IPS DF 4.7 (cell line): ENCODE results near the gene NCKAP5.

Source experiments
- DNase-seq: peaks from one replicate; pipeline ENCODE4 v3.0.0-alpha.2; 2013; ENCODE audit warnings: low spot score; ENCODE audit errors: extremely low read depth

Gene NCKAP5

DNA sequence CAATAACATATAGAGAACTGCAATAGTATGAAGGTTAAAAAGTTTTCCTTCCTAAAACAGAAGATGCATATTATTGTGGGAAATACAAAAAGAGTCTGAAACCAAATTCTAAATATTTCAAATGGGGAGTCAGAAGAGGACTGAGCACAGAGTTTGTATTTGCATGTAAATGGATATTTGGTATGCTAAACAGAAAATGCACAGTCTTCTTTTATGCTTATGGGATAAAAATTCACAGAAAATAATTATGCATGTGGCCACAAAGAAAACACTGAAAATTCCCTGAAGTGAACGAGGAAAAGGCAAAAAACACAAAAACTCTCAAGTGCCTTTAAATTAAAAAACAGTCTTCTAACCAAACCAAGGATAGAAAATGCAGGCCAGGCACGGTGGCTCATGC lies 142.7 kb downstream of the NCKAP5 start:
- no peak for DNase-seq

DNA sequence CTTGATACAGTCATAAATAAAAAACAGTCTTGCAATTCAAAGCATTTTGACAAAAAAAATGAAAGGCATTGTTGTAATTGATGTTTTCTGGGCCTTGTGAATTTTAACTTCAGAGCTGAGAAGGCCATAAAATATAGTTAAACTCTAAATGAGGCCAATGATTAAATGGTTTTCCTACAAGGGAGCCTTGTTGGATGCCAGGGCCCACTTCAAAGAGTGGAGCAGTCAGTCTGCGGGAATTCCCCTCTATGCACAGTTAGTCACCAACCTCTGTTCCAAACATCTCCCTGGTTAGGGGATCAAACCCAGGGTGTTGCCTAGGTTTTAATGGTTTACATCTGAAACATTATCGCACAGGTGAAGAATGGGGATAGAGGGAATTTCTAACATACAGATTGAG lies 143.4 kb downstream of the NCKAP5 start:
- DNase-seq, result no peak

DNA sequence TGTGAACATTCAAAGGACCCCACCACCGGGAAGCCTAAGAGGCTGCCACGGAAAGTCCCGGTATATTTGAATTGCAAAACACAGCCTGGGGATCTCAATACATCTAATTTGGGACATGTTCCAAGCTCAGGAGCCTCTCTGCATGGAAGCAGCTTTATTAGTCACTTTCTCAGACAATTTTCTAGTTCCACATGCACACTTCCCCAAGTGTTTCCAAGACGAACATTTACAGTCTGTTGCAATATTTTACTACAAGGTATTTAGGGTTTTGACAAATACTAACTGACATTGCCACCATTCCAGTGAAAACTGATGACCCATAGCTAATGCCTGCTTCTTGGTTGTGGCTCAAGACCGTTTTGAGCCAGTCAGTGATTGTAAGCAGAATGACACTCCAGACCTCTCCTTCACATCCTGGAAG lies 145.3 kb downstream of the NCKAP5 start:
- no peak for DNase-seq

DNA sequence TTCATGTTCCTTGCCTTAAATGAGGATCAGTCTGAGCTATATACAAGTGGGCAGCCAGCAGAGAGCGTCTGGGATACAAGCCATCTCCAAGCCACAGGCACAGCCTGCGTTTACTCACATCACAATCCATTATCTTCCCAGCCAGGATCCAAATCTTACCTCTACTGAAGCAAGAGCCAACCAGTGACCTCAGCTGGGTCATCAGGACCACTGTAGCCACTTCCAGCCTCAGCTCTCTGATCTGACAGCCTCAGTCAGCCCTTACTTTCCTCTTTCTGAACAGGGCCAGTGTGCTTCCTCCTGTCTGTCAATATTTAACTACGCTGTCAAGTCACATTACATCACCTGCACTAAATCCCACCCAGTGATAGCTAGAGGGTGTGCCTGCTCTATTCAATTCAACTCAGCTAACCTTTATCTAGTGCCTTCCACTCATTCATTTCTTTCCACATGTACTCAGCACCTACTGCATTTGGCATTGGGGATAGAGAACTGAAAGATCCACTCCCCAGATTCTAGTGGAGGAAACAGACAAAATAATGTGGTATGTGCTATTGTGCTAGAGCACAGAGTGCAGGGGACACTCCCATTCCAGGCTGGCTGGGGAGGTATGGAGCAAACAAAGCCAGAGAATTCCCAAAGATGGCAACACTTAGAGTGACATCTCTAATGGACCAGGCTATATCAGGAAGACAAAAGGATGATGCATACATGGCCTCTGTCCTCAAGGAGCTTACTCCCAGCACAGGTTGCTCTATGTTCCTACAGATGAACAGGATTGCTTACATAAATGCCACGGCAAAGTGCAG lies 146.5 kb downstream of the NCKAP5 start:
- no peak for DNase-seq

DNA sequence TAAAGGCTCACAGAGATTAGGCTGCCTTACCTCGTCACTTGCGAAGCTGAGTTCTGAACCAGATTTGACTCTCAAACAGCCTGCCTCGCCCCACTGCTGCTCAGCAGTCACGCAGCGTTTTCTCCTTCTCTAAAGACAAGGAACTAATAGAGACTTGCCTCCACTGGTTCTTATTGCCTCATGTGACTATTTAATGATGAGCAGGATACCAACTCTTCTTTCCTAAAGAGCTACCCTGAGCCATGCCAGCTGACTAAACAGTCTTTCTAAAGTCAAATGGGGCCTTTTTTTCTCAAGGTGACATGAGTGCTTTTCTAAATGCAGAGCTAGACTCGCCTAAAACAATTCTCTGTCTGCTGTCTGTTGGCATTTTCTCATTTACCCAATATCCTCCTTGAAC lies 147.5 kb downstream of the NCKAP5 start:
- DNase-seq, result no peak

DNA sequence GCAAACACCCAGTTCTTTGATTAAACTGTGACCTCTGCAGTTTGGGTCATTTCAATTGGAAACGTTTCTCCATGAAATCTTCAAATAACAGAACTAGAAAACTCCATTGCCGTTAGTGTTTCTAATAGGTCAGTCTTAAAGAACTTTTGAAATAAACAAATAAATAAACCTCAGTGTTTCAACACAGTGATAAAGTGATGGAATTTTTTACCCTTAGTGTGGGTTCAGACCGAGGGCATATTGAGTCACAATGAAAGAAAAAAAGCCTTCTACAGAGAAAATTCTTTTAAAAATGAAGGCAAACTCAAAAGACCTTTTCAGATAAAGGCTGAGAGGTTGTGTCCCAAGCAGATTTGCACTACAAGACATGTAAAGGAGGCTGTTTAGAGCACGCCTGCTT lies 149.6 kb downstream of the NCKAP5 start:
- DNase-seq, result no peak

DNA sequence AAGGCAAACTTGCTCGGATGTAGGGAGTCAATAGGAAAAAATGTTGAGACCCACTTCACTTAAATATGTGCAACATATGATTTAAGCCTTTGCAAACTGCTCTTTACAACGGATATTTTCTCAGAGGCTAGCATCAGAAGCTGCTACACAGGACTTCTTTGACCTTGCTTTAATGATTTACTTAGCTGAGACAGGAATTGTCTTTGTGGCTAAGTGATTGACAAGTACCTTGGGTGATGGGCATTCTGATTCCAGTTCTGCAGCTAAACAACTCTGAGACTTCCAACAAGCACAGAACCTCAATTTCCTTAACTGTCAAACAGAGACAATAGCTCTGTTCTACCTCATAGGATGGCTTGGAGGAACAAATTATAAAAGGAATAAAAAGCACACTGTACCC lies 150.2 kb downstream of the NCKAP5 start:
- DNase-seq, result no peak

DNA sequence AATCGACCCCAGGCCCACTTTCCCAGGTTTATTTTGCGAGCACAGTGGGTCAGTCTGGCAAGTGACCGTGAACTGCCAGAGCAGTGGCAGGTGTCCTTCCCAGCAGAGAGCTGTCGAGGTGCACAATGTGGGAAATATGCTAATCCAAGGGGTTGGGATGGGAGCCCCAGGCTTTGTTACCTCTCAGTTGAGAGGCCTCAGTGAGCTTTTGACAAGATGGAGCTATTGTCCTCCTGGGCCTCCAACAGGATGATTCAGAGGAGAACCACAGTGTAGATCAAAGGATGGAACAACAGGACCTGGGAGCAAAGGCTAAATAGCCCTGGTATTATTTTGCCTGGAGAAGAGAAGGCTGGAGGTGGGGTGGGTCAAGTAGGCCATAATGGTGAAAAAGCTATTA lies 150.8 kb downstream of the NCKAP5 start:
- DNase-seq, result no peak

DNA sequence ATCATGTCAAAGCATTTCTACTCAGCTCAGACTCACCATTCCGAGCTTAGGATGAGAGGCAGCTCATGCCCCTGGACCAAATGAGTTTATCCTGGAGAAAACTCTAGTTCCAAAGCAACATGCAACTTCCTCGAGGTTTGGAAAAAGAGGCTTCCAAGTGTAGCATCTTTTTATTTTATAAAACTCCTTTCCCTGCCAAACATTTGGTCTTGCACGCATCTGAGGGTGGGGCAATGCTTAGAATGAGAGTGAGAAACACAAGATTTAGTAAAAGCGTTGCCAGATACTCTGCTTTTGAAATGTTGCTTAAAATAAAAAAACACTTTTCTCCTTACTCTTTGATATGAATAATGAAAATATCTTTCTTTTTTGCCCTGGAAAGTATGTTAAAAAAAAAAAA lies 151.5 kb downstream of the NCKAP5 start:
- DNase-seq, result no peak

DNA sequence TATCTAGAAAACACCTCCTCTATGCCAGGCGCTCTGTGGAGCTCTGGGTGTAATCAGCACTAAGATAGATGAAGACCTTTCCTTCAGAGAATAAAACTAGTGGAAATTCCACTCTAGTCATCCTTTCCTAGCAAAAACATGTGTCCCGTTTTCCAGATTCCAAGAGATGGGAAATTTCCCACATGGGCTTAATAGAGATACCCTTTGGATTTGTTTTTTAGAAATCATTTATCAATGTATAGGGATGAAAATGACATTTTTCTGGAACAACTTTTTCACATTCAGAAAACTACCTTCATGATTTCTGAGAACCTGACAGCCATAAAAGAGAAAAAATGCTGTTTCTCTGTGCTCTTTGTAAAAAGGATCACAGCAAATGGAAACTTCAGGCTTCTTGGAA lies 152.1 kb downstream of the NCKAP5 start:
- DNase-seq, result no peak

DNA sequence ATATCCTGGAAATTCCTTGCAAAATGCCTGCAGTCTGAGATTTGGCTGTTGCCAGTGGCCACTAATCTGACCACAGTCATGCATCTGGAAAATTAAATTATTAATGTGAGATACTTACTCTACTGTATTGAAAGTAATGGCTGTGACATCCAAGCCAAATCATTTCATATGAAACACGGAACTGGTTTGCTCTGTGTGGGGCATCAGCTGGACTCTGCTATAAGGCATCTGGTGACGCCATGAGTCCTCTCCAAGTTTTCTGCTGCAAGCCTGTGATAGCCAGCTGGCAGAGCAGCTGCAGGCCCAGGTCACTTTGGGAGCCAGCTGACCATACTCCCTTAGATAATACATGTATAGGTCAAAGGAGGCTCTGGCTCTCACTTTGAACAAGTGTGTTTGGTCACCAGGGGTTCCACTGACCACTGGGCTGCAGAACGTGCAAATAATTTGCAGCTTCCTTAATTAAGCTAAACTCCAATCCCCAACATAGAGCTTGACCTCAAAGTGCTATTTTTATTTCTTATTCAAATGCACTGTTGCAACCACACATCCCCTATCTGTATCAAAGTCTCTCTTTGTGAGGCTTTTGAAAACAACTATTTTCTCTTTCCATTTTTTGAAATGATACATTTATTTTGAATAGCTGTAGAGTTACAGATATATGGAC lies 152.9 kb downstream of the NCKAP5 start:
- no peak for DNase-seq

DNA sequence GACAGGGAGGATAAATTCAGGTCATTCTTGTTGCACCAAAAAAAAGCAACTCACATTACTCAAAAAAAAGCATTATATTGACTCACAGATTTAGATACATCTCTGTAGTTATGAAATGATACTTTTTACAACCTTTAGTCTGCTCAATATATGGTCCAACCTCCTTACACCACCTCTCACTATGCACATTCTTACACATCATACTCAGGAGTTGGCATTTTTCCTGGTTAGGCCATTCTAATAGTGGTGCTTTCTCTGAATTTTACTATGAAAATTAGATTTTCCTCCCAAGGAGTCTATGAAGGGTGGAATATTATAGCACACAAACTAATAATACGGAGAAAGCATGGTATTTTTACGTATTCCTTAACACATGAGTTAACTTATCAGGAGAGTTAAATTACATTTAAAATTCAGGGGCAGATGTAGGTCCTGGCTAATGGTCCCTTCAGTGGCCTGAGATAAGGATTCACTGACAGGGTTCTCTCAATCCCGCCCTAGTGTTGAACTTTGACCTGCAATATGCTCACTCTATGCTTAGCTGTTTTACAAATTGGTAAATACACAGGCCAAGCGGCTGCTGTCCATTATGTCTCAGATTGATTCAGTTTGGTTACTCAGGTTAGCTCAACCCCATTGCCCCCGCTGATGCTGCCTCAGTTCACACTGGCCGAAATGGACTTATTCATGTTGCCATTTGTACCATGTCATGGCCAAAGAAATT lies 153.6 kb downstream of the NCKAP5 start:
- DNase-seq, result no peak

DNA sequence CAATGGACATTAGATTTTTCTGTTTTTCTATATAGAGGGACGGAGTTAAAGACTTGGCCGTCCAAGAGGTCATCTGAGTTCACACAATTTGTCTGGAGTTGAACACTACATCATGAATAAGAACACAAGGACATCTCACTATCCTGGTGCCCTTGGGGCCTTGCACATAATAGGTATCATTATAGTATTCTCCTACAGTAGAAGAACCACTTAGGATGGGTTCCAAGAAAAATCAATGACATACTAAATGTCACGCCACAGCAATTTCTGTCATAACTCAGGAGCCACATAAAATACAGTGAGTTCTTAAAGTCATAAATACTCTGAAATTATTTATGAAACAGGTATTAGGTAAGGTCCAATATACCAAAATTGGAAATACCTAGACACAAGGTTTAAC lies 154.4 kb downstream of the NCKAP5 start:
- no peak for DNase-seq

DNA sequence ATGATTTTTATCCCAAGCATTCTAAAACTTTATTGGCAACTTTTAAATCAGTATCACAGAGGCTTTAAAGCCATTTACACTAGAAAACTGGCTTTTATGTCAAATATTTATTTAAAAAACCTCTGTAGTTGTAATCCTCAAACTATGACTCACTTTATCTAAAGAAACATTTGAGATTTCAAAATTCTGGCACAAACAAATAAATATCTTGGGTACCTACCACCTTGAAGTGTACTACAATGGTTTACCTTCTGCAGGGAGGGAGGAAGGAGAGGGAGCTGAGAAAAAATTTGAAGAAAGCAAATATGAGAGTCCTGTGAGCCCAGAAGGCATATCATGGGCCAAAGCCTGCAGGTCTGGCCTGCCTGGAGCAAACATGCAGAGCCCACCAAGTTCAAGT lies 155.6 kb downstream of the NCKAP5 start:
- no peak for DNase-seq

DNA sequence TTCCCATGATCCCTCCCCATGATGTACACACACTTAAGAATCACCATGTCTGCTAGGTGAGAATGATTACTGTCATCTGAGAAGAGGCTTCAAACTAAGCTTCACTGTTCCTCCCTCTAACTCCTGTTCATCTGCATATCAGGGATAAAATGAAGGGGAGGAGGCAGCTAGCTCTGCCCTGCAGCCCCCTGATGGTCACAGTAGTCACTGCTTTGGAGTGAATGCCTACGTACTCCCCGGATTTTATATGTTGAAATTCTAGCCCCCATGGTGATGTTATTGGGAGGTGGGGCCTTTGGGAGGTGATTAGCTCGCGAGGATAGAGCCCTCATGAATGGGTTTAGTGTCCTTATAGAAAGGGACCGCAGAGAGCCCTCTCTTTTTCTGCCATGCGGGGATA lies 156.4 kb downstream of the NCKAP5 start:
- DNase-seq, result no peak

DNA sequence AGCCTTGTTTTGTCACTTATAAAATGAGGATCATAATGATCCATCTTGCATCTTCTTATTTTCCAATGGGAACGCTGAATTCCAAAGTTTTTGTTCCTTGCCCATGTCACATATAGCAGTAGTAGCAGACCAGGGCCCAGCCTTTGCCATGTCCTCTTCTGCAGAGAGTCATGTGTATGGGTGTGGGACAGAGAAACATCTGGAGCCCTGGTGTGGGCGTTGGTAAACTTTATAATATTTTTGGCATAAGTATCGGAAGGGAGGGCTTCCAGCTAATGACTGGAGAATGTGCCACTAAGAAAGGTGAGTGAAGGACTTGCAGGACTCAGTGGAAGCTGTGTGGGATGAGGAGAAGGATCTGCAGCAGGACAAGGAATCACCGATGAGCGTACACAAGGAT lies 157.2 kb downstream of the NCKAP5 start:
- DNase-seq, result no peak

DNA sequence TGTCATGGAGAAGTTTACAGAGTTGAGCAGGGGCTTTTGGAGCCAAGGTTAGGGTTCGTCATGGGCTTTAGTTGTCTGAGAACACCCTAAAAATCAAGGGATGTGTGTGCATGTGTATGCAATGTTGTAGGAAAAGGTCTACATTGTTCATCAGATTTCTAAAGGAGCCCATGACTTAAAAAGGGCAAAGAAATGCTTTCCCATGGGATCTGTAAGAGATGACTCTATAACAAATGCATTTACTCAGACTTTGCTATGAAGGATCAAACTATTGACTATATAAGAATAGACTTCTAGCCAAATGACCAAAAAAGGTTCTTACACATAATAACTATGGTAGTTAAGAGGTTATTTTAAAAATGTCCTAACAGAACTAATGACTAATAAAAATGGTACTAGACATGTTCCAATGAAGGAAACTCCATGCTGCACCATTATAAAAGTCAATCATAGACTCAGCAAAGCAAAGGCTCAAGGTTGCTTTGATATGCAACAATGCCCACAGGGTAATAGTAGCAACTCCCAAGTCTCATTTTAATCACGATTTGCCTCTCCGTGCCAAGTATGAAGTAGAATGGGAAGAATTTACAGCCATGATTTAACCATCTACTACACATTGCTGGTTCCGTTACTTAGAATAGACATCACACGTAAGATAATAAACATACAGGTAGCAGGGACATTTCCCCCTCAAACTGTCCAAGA lies 158.5 kb downstream of the NCKAP5 start:
- DNase-seq, result no peak

DNA sequence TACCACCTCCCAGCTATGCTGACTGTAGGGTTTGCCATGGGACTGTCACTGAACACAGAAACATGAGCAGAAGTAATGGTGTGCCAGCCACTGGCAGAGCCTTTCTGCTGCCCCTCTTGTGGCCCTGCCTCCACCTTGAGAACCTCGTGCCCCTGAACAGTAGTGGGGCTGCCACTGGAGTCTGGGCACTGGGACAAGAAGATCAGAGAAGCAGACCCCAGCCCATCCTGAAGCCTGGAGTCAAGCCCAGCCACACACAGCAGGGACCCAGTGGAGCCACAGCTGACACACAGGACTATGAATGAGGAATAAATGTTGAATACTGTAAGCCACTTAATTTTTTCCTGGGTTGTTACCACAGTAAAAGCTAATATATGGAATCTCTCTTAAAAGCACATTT lies 159.6 kb downstream of the NCKAP5 start:
- no peak for DNase-seq

DNA sequence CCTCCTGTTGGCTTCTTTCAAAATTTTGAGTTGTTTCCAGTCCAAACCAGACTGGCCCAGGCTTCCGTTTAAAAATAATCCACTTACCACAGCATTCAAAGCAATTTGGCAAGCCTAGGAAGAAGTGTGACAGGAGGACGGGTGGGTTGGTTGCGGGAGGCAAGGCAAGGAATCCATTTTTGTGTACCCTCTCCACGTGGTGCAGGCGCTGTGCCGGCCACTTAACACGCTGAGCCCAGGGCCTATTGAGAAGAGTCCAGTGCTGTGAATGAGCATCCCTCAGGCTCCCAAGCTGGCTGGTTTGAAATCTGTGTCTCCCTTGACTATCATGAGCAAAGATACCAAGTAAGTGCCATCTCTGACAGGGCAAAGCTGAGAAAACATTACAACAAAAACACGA lies 160.9 kb downstream of the NCKAP5 start:
- no peak for DNase-seq

DNA sequence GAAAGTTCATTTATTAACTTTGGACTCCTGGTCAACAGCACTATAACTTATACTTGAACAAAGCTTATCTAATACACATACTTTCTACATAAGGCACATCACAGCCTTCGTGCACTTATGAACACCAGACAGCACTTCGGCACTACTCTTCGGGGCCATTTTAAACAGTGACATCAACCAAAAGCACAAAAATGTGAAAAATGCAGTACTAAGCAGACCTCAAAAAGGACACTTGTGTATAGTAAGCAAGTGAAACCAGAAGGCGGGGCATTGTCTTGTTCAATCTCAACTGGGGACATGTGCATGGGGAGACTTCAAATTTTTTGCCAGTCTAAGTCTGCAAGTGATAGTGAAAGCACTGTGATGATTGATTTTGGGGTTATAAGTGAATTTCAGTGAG lies 163.0 kb downstream of the NCKAP5 start:
- DNase-seq, result no peak

DNA sequence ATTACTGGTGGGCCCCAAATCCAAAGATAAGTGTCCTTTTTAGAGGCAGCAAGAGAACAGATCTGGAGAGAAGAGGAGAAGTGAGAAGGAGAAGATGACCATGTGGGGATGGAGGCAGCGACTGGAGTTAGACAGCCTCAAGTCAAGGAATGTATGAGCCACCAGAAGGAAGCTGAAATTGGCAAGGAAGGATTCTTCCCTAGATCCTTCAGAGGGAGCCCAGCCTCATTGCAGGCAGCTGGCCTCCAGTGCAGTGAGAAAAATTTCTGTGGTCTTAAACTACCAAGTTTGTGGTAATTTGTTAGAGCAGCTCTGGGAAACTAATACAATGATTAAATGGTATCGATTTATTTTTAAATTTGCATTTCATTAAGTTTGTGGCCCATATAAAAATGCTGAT lies 167.9 kb downstream of the NCKAP5 start:
- no peak for DNase-seq

DNA sequence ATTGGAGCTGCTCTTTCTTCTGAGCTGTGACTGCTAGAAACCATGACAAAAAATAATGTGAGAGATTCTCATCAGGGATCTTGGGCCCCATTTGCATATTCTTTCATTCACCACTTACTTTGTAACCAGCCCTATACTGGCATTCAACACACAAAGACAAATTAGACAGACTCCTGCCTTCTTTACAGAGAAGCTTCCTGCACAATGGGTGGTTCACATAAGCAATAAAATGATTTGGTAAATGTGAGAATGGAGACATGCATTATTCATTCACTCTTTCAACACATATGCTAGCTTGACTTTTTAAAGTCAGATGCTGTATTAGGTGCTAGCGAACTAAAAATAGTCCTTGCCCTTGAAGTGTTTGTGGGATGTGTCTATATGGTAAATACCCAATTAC lies 174.4 kb downstream of the NCKAP5 start:
- DNase-seq, result no peak
